Mucosa of descending colon (tissue), 3 donors: ENCODE results near the gene DPP6. TPM values are rescaled to one million over a fixed set of nuclear protein-coding genes. Genes with fewer than 3 reads are reported as not detected.

Experiments used
- ATAC-seq: fragments of 200-7000 bp; cut with Tn5 transposase; one replicate; pipeline ENCODE4 v1.9.1; 2020; ENCODE audit warnings: mild to moderate bottlenecking, moderate library complexity
- DNase-seq, 3 donors: peaks; one replicate each; pipeline ENCODE4 v3.0.0-alpha.2; 2020
- H3K36me3 ChIP-seq: fragments of 200-600 bp; one replicate; pipeline ENCODE4 v1.8.0; 2021; ENCODE audit warnings: low read depth, mild to moderate bottlenecking
- H3K4me1 ChIP-seq: fragments of 200-600 bp; one replicate; pipeline ENCODE4 v1.8.0; 2021; ENCODE audit warnings: low read depth, mild to moderate bottlenecking
- H3K4me3 ChIP-seq: fragments of 200-600 bp; one replicate; pipeline ENCODE4 v1.8.0; 2021; ENCODE audit warnings: mild to moderate bottlenecking
- H3K9me3 ChIP-seq: fragments of 200-600 bp; one replicate; pipeline ENCODE4 v1.8.0; 2021; ENCODE audit warnings: mild to moderate bottlenecking
- CTCF ChIP-seq: fragments of 200-600 bp; IDR thresholded peaks from one replicate; pipeline ENCODE4 v1.8.0; 2022; ENCODE audit warnings: antibody characterized with exemption, mild to moderate bottlenecking
- intact Hi-C, 2 donors: fragments of 100-400 bp; cut with DNase I in 1 of 2; cut with micrococcal nuclease in 1 of 2; formaldehyde crosslinking; loops; one replicate each; pipeline versions ENCODE4 v1.11.0 to v1.11.1; 2022; cut with DNase I, micrococcal nuclease
- total RNA-seq, 3 donors: library from RNA; stranded (reverse); fragmentation: NEBNext Ultra II Directional in 2 of 3; extraction: Animal tissue kit (Norgen Biotek cat#: 25700) in 2 of 3; gene quantifications; one replicate each; pipeline versions ENCODE4 v1.2.1 to v1.2.4, GENCODE V29; 2021 to 2023
- donor health status: DM: no; HTN: no; CAD: no; lungs with moderate emphysema.
- donor health status: DM: no; HTN: no; CAD: no.
- donor health status: DM: no; HTN: yes; CAD: no.

DPP6 gene
- total RNA-seq, 3 donors from 2014 or later: 1.3 to 33.8 (median 1.5) TPM

GRCh38 chr7:154342971-154343633, 290.9 kb downstream of the DPP6 start:
- Histone ChIP-seq H3K4me3 (no peak overlapping the region), H3K9me3 (no peaks in the 10 kb centered on the region), H3K4me1 (no peaks in the 10 kb centered on the region), H3K36me3 (no peaks in the 10 kb centered on the region)
- no peak for TF ChIP-seq CTCF
- intact Hi-C loops: no loop called here
- ATAC-seq: no peak
- no peak for DNase-seq

- no peak for TF ChIP-seq CTCF
- no peaks in the 10 kb centered on the region for H3K9me3 ChIP-seq
- no peak overlapping the region for H3K4me3 ChIP-seq
- no peaks in the 10 kb centered on the region for H3K4me1 ChIP-seq
- intact Hi-C loops: no loop called here
- DNase-seq (no peak), ATAC-seq (no peak)
- H3K36me3 ChIP-seq: no peaks in the 10 kb centered on the region
Observed at GRCh38 chr7:154343778-154344412, 291.7 kb downstream of the DPP6 start.

- intact Hi-C loops: no loop called here
- DNase-seq: no peak
- no peaks in the 10 kb centered on the region for H3K4me1 ChIP-seq
- no peaks in the 10 kb centered on the region for H3K9me3 ChIP-seq
- H3K36me3 ChIP-seq: no peaks in the 10 kb centered on the region
- no peak for TF ChIP-seq CTCF
- H3K4me3 ChIP-seq: no peak overlapping the region
- no peak for ATAC-seq
Observed at GRCh38 chr7:154345093-154345492, 292.9 kb downstream of the DPP6 start.

- Histone ChIP-seq H3K4me1 (no peaks in the 10 kb centered on the region), H3K4me3 (no peak overlapping the region), H3K9me3 (no peaks in the 10 kb centered on the region), H3K36me3 (no peaks in the 10 kb centered on the region)
- ATAC-seq: no peak
- DNase-seq: no peak
- TF ChIP-seq CTCF: no peak
- intact Hi-C loops: no loop called here
Observed at GRCh38 chr7:154347700-154348266, 295.6 kb downstream of the DPP6 start.

- Histone ChIP-seq H3K36me3 (no peaks in the 10 kb centered on the region), H3K4me3 (no peak overlapping the region), H3K9me3 (no peaks in the 10 kb centered on the region), H3K4me1 (no peaks in the 10 kb centered on the region)
- ATAC-seq (no peak), DNase-seq (no peak)
- intact Hi-C loops: no loop called here
- no peak for TF ChIP-seq CTCF
Observed at GRCh38 chr7:154350892-154351291, 298.7 kb downstream of the DPP6 start.
